H1 (cell line): ENCODE results near the gene PIP4K2C. TPM values are rescaled to one million over a fixed set of nuclear protein-coding genes. Genes with fewer than 3 reads are reported as not detected.
A peak's percentile ranks its signal among the peaks of the same experiment; 100 is the strongest.

ENCODE experiments used
- CTCF ChIA-PET: fragments of 300-600 bp; sonication (Branson Sonifier 250); formaldehyde crosslinking; loops from one replicate; lab custom pipeline; 2021; ENCODE audit not compliant: partially characterized antibody; lab: Charles Lee
- POLR2A ChIA-PET: fragments of 300-600 bp; sonication (Branson Sonifier 250); formaldehyde crosslinking; loops from one replicate; lab custom pipeline; 2021; ENCODE audit warnings: inconsistent platforms; ENCODE audit not compliant: partially characterized antibody; lab: Charles Lee
- DNase-seq, 2 experiments: peaks; one replicate each; pipeline versions ENCODE4 v3.0.0 to v3.0.0-alpha.2; 2010 to 2022; ENCODE audit warnings: low spot score in 2 of 2, low read depth in 1 of 2, mixed read lengths in 1 of 2
- FAIRE-seq: peaks from 2 replicates; lab custom pipeline; 2011; peaks lifted over from hg19 to GRCh38; lab: Jason Lieb, UNC
- H2AFZ ChIP-seq: 2 replicates; pipeline ENCODE4 v1.8.1; 2012; ENCODE audit warnings: low read length, inconsistent platforms
- H2AK5ac ChIP-seq: 2 replicates; pipeline ENCODE4 v1.6.1; 2013; ENCODE audit warnings: low read depth, low read length
- H2BK120ac ChIP-seq: replicated peaks from 2 replicates; pipeline ENCODE3; 2013; ENCODE audit warnings: low read depth, low read length, inconsistent platforms
- H2BK12ac ChIP-seq: 2 replicates; pipeline ENCODE4 v1.6.1; 2013; ENCODE audit warnings: low read depth, low read length
- H2BK15ac ChIP-seq: 2 replicates; pipeline ENCODE4 v1.6.1; 2013; ENCODE audit warnings: low read length
- H2BK20ac ChIP-seq: 2 replicates; pipeline ENCODE4 v1.6.1; 2013; ENCODE audit warnings: low read length
- H2BK5ac ChIP-seq: 2 replicates; pipeline ENCODE4 v1.6.1; 2013; ENCODE audit warnings: low read depth, low read length
- H3K14ac ChIP-seq: 2 replicates; pipeline ENCODE4 v1.6.1; 2013; ENCODE audit warnings: inconsistent platforms; ENCODE audit not compliant: insufficient read length
- H3K18ac ChIP-seq: 2 replicates; pipeline ENCODE4 v1.6.1; 2013; ENCODE audit warnings: low read length; ENCODE audit errors: extremely low read depth
- H3K23ac ChIP-seq: 2 replicates; pipeline ENCODE4 v1.6.1; 2013; ENCODE audit warnings: inconsistent platforms; ENCODE audit not compliant: insufficient read length
- H3K23me2 ChIP-seq: 2 replicates; pipeline ENCODE4 v1.6.1; 2013; ENCODE audit warnings: low read depth, low read length
- H3K27ac ChIP-seq: 2 replicates; pipeline ENCODE4 v1.6.1; 2011; ENCODE audit warnings: low read depth, low read length, inconsistent platforms
- H3K27me3 ChIP-seq, 4 experiments: replicated peaks in 1 of 4; 1 replicate in 1 of 4; 2 replicates in 3 of 4; pipeline versions ENCODE4 v1.6.1 to v1.8.1; 2011 to 2013; ENCODE audit warnings: low read length in 3 of 4, mild to moderate bottlenecking in 3 of 4, inconsistent platforms in 2 of 4, mixed read lengths in 2 of 4, moderate library complexity in 1 of 4; ENCODE audit not compliant: control insufficient read depth in 3 of 4, insufficient read depth in 3 of 4; ENCODE audit errors: extremely low read depth in 1 of 4
- H3K36me3 ChIP-seq, 4 experiments: 2 replicates each; pipeline versions ENCODE4 v1.6.1 to v1.8.1; 2011 to 2013; ENCODE audit warnings: mild to moderate bottlenecking in 4 of 4, low read length in 3 of 4, moderate library complexity in 2 of 4, control low read depth in 1 of 4, inconsistent platforms in 1 of 4; ENCODE audit not compliant: insufficient read depth in 4 of 4, control insufficient read depth in 2 of 4
- H3K4ac ChIP-seq: replicated peaks from 2 replicates; pipeline ENCODE3; 2013; ENCODE audit warnings: low read length, low read depth, mixed read lengths, inconsistent platforms; ENCODE audit not compliant: insufficient read length
- H3K4me1 ChIP-seq, 4 experiments: replicated peaks in 1 of 4; 1 replicate in 1 of 4; 2 replicates in 3 of 4; pipeline versions ENCODE4 v1.6.1 to v1.8.1; 2011 to 2013; ENCODE audit warnings: low read length in 3 of 4, inconsistent platforms in 2 of 4, mixed read lengths in 1 of 4; ENCODE audit not compliant: insufficient read depth in 4 of 4, control insufficient read depth in 3 of 4
- H3K4me2 ChIP-seq, 2 experiments: 2 replicates each; pipeline versions ENCODE4 v1.6.1 to v1.8.1; 2011 to 2013; ENCODE audit warnings: low read depth in 2 of 2, low read length in 2 of 2, control low read depth in 1 of 2, inconsistent platforms in 1 of 2, mild to moderate bottlenecking in 1 of 2; ENCODE audit not compliant: insufficient read depth in 1 of 2
- H3K4me3 ChIP-seq, 4 experiments: fragments of 200-600, 300-600 bp in 1 of 4; sonication (generic), shearing (Covaris generic), sonication (Bioruptor Twin) in 1 of 4; 2 replicates each; pipeline versions ENCODE4 v1.5.1 to v1.8.1; 2011 to 2016; ENCODE audit warnings: low read length in 4 of 4, low read depth in 3 of 4, control low read depth in 2 of 4, inconsistent platforms in 2 of 4, mild to moderate bottlenecking in 2 of 4, mixed read lengths in 1 of 4, moderate library complexity in 1 of 4; ENCODE audit not compliant: insufficient read depth in 2 of 4; ENCODE audit errors: extremely low read depth in 1 of 4
- H3K56ac ChIP-seq: replicated peaks from 2 replicates; pipeline ENCODE3; 2013; ENCODE audit warnings: low read depth, mild to moderate bottlenecking, mixed read lengths, low read length, inconsistent platforms; ENCODE audit not compliant: insufficient read length
- H3K79me1 ChIP-seq: 2 replicates; pipeline ENCODE4 v1.6.1; 2013; ENCODE audit warnings: low read depth, low read length, control low read depth
- H3K79me2 ChIP-seq, 2 experiments: 2 replicates each; pipeline versions ENCODE4 v1.6.1 to v1.8.1; 2012 to 2013; ENCODE audit warnings: low read length in 2 of 2, mild to moderate bottlenecking in 2 of 2, inconsistent platforms in 1 of 2; ENCODE audit not compliant: insufficient read depth in 2 of 2, control insufficient read depth in 1 of 2
- H3K9ac ChIP-seq, 4 experiments: replicated peaks in 1 of 4; 1 replicate in 1 of 4; 2 replicates in 3 of 4; pipeline versions ENCODE4 v1.6.1 to v1.8.1; 2011 to 2013; ENCODE audit warnings: low read depth in 3 of 4, low read length in 3 of 4, control low read depth in 2 of 4, mild to moderate bottlenecking in 2 of 4, moderate library complexity in 2 of 4, inconsistent platforms in 1 of 4; ENCODE audit errors: extremely low read depth in 1 of 4
- H3K9me3 ChIP-seq, 2 experiments: 2 replicates each; pipeline versions ENCODE4 v1.6.1 to v1.8.1; 2012 to 2013; ENCODE audit warnings: mild to moderate bottlenecking in 2 of 2, moderate library complexity in 2 of 2, control low read depth in 1 of 2, inconsistent platforms in 1 of 2, low read depth in 1 of 2, low read length in 1 of 2, mixed read lengths in 1 of 2; ENCODE audit not compliant: insufficient read depth in 2 of 2
- H4K20me1 ChIP-seq, 2 experiments: replicated peaks in 1 of 2; 2 replicates each; pipeline versions ENCODE3 to v1.8.1; 2011 to 2013; ENCODE audit warnings: inconsistent platforms in 2 of 2, low read length in 2 of 2, mild to moderate bottlenecking in 1 of 2; ENCODE audit not compliant: insufficient read depth in 2 of 2, control insufficient read depth in 1 of 2
- H4K5ac ChIP-seq: 2 replicates; pipeline ENCODE4 v1.6.1; 2013; ENCODE audit warnings: low read length, low read depth, mixed read lengths, inconsistent platforms; ENCODE audit not compliant: insufficient read length
- H4K8ac ChIP-seq: 2 replicates; pipeline ENCODE4 v1.8.0; 2013; ENCODE audit warnings: mild to moderate bottlenecking, moderate library complexity, low read length, inconsistent platforms; ENCODE audit not compliant: insufficient read depth; ENCODE audit errors: extremely low read depth
- H4K91ac ChIP-seq: replicated peaks from 2 replicates; pipeline ENCODE3; 2013; ENCODE audit warnings: low read length, mixed read lengths, inconsistent platforms; ENCODE audit not compliant: insufficient read length
- BACH1 ChIP-seq: IDR thresholded peaks from 2 replicates; pipeline ENCODE4 v1.6.1; 2012; ENCODE audit warnings: low read length, improper control_type of control experiment
- CEBPB ChIP-seq: IDR thresholded peaks from 2 replicates; pipeline ENCODE4 v1.6.1; 2012; ENCODE audit warnings: low read depth, low read length
- EP300 ChIP-seq, 2 experiments: IDR thresholded peaks; 1 replicate in 1 of 2; 2 replicates in 1 of 2; pipeline ENCODE4 v1.6.1; 2011 to 2012; ENCODE audit warnings: low read depth in 2 of 2, low read length in 2 of 2, mild to moderate bottlenecking in 2 of 2, borderline replicate concordance in 1 of 2, inconsistent platforms in 1 of 2, moderate library complexity in 1 of 2
- MAX ChIP-seq: IDR thresholded peaks from 2 replicates; pipeline ENCODE4 v1.6.1; 2012; ENCODE audit warnings: inconsistent platforms
- PHF8 ChIP-seq: fragments of 200-600 bp; sonication (generic); conservative IDR thresholded peaks from 2 replicates; pipeline ENCODE4 v1.7.1; 2012; ENCODE audit warnings: low read depth, mild to moderate bottlenecking, inconsistent platforms, low read length, moderate library complexity
- POLR2AphosphoS5 ChIP-seq: IDR thresholded peaks from 2 replicates; pipeline ENCODE4 v1.6.1; 2011; ENCODE audit warnings: low read depth, low read length
- SIRT6 ChIP-seq: IDR thresholded peaks from one replicate; pipeline ENCODE4 v1.7.1; 2012; ENCODE audit warnings: low read length, inconsistent platforms
- SRF ChIP-seq: IDR thresholded peaks from 2 replicates; pipeline ENCODE4 v1.6.1; 2011; ENCODE audit warnings: mild to moderate bottlenecking, low read depth, low read length, moderate library complexity
- WGBS, 2 experiments: shearing (Covaris generic) in 1 of 2; methylation state at CpG; one replicate each; pipeline versions ENCODE4 v1.1.6 to v1.1.7; 2013 to 2015; ENCODE audit warnings: low lambda C conversion rate in 2 of 2, mixed read lengths in 2 of 2, inconsistent platforms in 1 of 2, low coverage in 1 of 2, missing lambda C conversion rate in 1 of 2; ENCODE audit not compliant: insufficient replicate concordance in 2 of 2, insufficient coverage in 1 of 2, insufficient read length in 1 of 2; ENCODE audit errors: extremely low coverage in 1 of 2, missing lambda C conversion rate in 1 of 2; 5-methylcytosine and 5-hydroxymethylcytosine counted together
- polyA plus RNA-seq, 7 experiments: library from polyadenylated mRNA; depleted of rRNA in 3 of 7; stranded (reverse) in 5 of 7; unstranded in 2 of 7; fragments of >200 nt in 5 of 7; fragments of 200-250 nt in 2 of 7; gene quantifications; 1 replicate in 5 of 7; 2 replicates in 1 of 7; 4 replicates in 1 of 7; pipeline versions ENCODE4 v1.2.1 to v1.2.3, GENCODE V29; 2011 to 2013; ENCODE audit warnings: missing spikeins in 2 of 7, mixed read lengths in 2 of 7
- total RNA-seq: library from RNA; stranded (reverse); fragmentation: NEBNext Ultra II Directional; extraction: Animal tissue kit (Norgen Biotek cat#: 25700); gene quantifications from 2 replicates; pipeline ENCODE4 v1.2.1, GENCODE V29; 2021
- TF ChIP-seq, protein P1 (sequence below): IDR thresholded peaks from 2 replicates; pipeline ENCODE4 v1.6.1; 2012; ENCODE audit warnings: inconsistent platforms
- TF ChIP-seq, protein P2 (sequence below): IDR thresholded peaks from 2 replicates; pipeline ENCODE4 v1.6.1; 2011; ENCODE audit warnings: low read length, improper control_type of control experiment

PIP4K2C gene
- total and polyA plus RNA-seq, 2 of the 8 experiments (the other 6 are each of a cell fraction or from before 2014, with no cell fraction given) = 25.0 to 27.1 TPM

GRCh38 chr12:57609101-57609780 lies 18.2 kb downstream of the PIP4K2C start:
- H3K23me2 ChIP-seq = peaks cover 28% of the 10 kb centered on the region
- no peak overlapping the region for H3K23ac ChIP-seq
- no peak overlapping the region for H4K91ac ChIP-seq
- no peak for FAIRE-seq
- H4K20me1 ChIP-seq = no peaks in the 10 kb centered on the region
- H3K14ac ChIP-seq = no peak overlapping the region
- H3K4me2 ChIP-seq = peak overlapping the region; percentile 88 to 97
- H3K79me1 ChIP-seq = no peaks in the 10 kb centered on the region; the same call in 1 of the 2 replicates
- H3K27me3 ChIP-seq = peaks cover 4 to 42% (median 30%) of the 10 kb centered on the region in 4 experiments
- H2BK120ac ChIP-seq = peak overlapping the region; percentile 21
- CTCF ChIA-PET = interaction anchor here (0.6 to 12.5 kb wide), 13 partner anchors 9 to 349 kb away, joined by 3 to 124 read pairs (median 5); partner anchors contain the start of genes OS9 and PIP4K2C
- DNase-seq = peak in 1 of 2 experiments; percentile 73
- no peak overlapping the region for H3K27ac ChIP-seq
- POLR2A ChIA-PET = interaction anchor here (0.9 to 7.7 kb wide), 19 partner anchors 9 to 148 kb away, joined by 3 to 60 read pairs (median 4); partner anchors contain the start of genes AGAP2, PIP4K2C and TSPAN31
- H3K4me3 ChIP-seq = peak overlapping the region; percentile 50 to 73 (median 56); a peak in 5 of 8 replicates
- peaks cover 0 to 10% of the 10 kb centered on the region in 2 experiments; a peak in 1 of 4 replicates for H3K79me2 ChIP-seq
- H3K9ac ChIP-seq = no peak overlapping the region
- H3K36me3 ChIP-seq = peaks cover 0 to 5% (median 3%) of the 10 kb centered on the region in 4 experiments; a peak in 3 of 8 replicates
- no peak overlapping the region for H2AFZ ChIP-seq
- no peak overlapping the region for H3K56ac ChIP-seq
- peak overlapping the region; percentile 35; the same call in 1 of the 2 replicates for H2BK12ac ChIP-seq
- no peak overlapping the region for H2BK20ac ChIP-seq
- H3K4ac ChIP-seq = no peak overlapping the region
- H2BK5ac ChIP-seq = no peak overlapping the region
- H3K9me3 ChIP-seq = no peaks in the 10 kb centered on the region
- 0 out of 2 replicates have a peak overlapping the region, but pooled peaks have one; percentile 72 for H2BK15ac ChIP-seq
- 19% methylated on average over 19 of the region's 19 CpGs; no CpG with 5 or more reads in 1 of the 2 experiments for WGBS, 2 experiments
- peak overlapping the region; percentile 66 for H3K18ac ChIP-seq
- no peak overlapping the region for H4K5ac ChIP-seq
- H3K4me1 ChIP-seq = peaks cover 8 to 17% (median 13%) of the 10 kb centered on the region in 4 experiments
- no peak overlapping the region for H2AK5ac ChIP-seq
- no peak overlapping the region for H4K8ac ChIP-seq
- TF ChIP-seq MAX (no peak), POLR2AphosphoS5 (no peak), EP300 (IDR thresholded peaks at IDR 0.05; ENCODE audit: borderline replicate concordance in 1 of 2, low read depth in 2 of 2, low read length in 2 of 2) (no peak), SIRT6 (no peak), PHF8 (no peak), BACH1 (no peak), SRF (no peak), CEBPB (no peak)
- TF ChIP-seq, protein P1, sequence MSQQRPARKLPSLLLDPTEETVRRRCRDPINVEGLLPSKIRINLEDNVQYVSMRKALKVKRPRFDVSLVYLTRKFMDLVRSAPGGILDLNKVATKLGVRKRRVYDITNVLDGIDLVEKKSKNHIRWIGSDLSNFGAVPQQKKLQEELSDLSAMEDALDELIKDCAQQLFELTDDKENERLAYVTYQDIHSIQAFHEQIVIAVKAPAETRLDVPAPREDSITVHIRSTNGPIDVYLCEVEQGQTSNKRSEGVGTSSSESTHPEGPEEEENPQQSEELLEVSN = no peak
- TF ChIP-seq, protein P2, sequence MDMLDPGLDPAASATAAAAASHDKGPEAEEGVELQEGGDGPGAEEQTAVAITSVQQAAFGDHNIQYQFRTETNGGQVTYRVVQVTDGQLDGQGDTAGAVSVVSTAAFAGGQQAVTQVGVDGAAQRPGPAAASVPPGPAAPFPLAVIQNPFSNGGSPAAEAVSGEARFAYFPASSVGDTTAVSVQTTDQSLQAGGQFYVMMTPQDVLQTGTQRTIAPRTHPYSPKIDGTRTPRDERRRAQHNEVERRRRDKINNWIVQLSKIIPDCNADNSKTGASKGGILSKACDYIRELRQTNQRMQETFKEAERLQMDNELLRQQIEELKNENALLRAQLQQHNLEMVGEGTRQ = no peak
